DOHH2 (cell line): ENCODE results near the gene NFATC4.

Experiments used
- H3F3A ChIP-seq: fragments of 200-600 bp; sonication (generic), shearing (Covaris generic); 2 replicates; pipeline ENCODE4 v1.6.0; 2016; ENCODE audit warnings: antibody characterized with exemption, mild to moderate bottlenecking; ENCODE audit not compliant: control insufficient read depth, insufficient read depth
- H3K27ac ChIP-seq: fragments of 200-600 bp; sonication (generic); 2 replicates; pipeline ENCODE4 v1.5.1; 2014; ENCODE audit warnings: low read depth, mild to moderate bottlenecking, low read length, moderate library complexity
- H3K27me3 ChIP-seq: fragments of 200-600 bp; sonication (generic); 2 replicates; pipeline ENCODE4 v1.6.1; 2014; ENCODE audit warnings: mild to moderate bottlenecking, low read length, mixed read lengths; ENCODE audit not compliant: control insufficient read depth
- H3K36me3 ChIP-seq: fragments of 200-600 bp; sonication (generic); 2 replicates; pipeline ENCODE4 v1.6.1; 2014; ENCODE audit warnings: mild to moderate bottlenecking, low read length, moderate library complexity, mixed read lengths; ENCODE audit not compliant: control insufficient read depth
- H3K4me1 ChIP-seq: fragments of 200-600 bp; sonication (generic); 2 replicates; pipeline ENCODE4 v1.6.1; 2014; ENCODE audit warnings: mild to moderate bottlenecking, low read length, mixed read lengths; ENCODE audit not compliant: control insufficient read depth
- H3K4me2 ChIP-seq: fragments of 200-600 bp; sonication (generic); 2 replicates; pipeline ENCODE4 v1.6.0; 2014; ENCODE audit warnings: mild to moderate bottlenecking, low read length, moderate library complexity
- H3K4me3 ChIP-seq: fragments of 200-600 bp; sonication (generic); 2 replicates; pipeline ENCODE4 v1.5.1; 2014; ENCODE audit warnings: mild to moderate bottlenecking, low read length, mixed read lengths
- H3K79me2 ChIP-seq: fragments of 200-600 bp; sonication (generic); 2 replicates; pipeline ENCODE4 v1.6.1; 2014; ENCODE audit warnings: mild to moderate bottlenecking, low read length, mixed read lengths; ENCODE audit not compliant: control insufficient read depth
- H3K9me2 ChIP-seq: fragments of 200-600 bp; sonication (generic); replicated peaks from 2 replicates; pipeline ENCODE4 v1.6.1; 2014; ENCODE audit warnings: mild to moderate bottlenecking, low read length, mixed read lengths; ENCODE audit not compliant: control insufficient read depth
- H3K9me3 ChIP-seq: fragments of 200-600 bp; sonication (generic); 2 replicates; pipeline ENCODE4 v1.6.1; 2014; ENCODE audit warnings: antibody characterized with exemption, low read length, mixed read lengths; ENCODE audit not compliant: control insufficient read depth, insufficient read depth
- H4K20me1 ChIP-seq: fragments of 200-600 bp; sonication (generic); 2 replicates; pipeline ENCODE4 v1.6.0; 2014; ENCODE audit warnings: low read depth, mild to moderate bottlenecking, antibody characterized with exemption, low read length, moderate library complexity; ENCODE audit not compliant: control insufficient read depth, insufficient read depth
- EZH2phosphoT487 ChIP-seq: fragments of 200-600 bp; sonication (generic); IDR thresholded peaks from 2 replicates; pipeline ENCODE4 v1.6.1; 2017; ENCODE audit warnings: borderline replicate concordance, mild to moderate bottlenecking, antibody characterized with exemption, low read length, moderate library complexity, mixed read lengths
- TF ChIP-seq, protein P1 (sequence below): fragments of 200-600 bp; sonication (generic); IDR thresholded peaks from one replicate; pipeline ENCODE4 v1.5.1; 2014; ENCODE audit warnings: antibody characterized with exemption, mild to moderate bottlenecking, low read depth, low read length; ENCODE audit not compliant: poor library complexity, severe bottlenecking

The NFATC4 gene

DNA sequence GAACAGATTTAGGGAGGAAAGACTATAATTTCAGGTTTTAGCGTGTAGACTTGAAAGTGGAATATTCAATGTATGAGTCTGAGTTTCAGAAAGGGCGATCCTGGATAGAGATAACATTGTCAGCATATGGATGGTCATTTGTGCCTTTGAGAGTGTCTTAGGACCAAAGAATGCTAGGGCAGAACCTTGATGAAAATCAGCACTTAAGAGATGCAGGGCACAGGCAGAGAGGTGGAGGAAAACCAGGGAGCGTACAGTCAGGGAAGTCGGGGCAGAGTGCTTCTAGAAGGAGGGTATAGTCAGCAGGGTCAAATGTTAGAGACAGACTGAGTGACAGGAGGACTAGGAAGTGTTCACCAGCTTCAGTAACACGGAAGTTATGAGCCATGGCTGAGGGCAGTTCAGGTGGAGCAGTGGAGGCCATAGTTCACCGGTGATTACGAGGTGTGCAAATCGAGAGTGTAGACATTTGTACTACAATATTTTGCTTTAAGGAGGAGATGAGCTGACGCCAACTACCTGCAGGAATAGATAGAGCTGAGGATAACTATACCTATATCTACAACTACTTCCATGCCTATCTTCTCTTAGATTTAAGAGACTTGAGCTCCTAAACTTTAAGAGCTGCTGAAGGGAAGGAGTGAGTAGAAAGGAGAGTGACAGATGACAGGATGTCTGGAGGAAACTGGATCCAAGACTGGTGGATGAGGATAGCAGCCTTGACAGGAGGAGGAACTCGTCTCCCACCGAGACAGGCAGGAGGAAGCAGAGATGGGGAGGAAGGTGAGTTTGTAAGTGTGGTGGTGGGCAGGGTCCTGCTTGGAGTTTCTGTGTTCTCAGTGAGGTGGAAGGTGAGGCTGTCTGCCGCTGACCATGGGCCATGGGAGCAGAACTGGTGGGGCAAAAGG is 55.0 kb downstream of the NFATC4 start:
- TF ChIP-seq, protein P1, sequence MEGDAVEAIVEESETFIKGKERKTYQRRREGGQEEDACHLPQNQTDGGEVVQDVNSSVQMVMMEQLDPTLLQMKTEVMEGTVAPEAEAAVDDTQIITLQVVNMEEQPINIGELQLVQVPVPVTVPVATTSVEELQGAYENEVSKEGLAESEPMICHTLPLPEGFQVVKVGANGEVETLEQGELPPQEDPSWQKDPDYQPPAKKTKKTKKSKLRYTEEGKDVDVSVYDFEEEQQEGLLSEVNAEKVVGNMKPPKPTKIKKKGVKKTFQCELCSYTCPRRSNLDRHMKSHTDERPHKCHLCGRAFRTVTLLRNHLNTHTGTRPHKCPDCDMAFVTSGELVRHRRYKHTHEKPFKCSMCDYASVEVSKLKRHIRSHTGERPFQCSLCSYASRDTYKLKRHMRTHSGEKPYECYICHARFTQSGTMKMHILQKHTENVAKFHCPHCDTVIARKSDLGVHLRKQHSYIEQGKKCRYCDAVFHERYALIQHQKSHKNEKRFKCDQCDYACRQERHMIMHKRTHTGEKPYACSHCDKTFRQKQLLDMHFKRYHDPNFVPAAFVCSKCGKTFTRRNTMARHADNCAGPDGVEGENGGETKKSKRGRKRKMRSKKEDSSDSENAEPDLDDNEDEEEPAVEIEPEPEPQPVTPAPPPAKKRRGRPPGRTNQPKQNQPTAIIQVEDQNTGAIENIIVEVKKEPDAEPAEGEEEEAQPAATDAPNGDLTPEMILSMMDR = no peak
- no peak for TF ChIP-seq EZH2phosphoT487
- no peak overlapping the region for H3K4me2 ChIP-seq
- no peak overlapping the region for H3K4me3 ChIP-seq
- no peaks in the 10 kb centered on the region for H3K36me3 ChIP-seq
- peaks cover 31% of the 10 kb centered on the region for H3K4me1 ChIP-seq
- no peaks in the 10 kb centered on the region for H3K79me2 ChIP-seq
- H3K9me3 ChIP-seq = no peaks in the 10 kb centered on the region
- 0 out of 2 replicates have a peak, but pooled peaks cover 2% of the 10 kb centered on the region for H3K27me3 ChIP-seq
- H4K20me1 ChIP-seq = no peaks in the 10 kb centered on the region
- H3K9me2 ChIP-seq = no peaks in the 10 kb centered on the region
- H3F3A ChIP-seq = no peaks in the 10 kb centered on the region
- H3K27ac ChIP-seq = no peak overlapping the region

DNA sequence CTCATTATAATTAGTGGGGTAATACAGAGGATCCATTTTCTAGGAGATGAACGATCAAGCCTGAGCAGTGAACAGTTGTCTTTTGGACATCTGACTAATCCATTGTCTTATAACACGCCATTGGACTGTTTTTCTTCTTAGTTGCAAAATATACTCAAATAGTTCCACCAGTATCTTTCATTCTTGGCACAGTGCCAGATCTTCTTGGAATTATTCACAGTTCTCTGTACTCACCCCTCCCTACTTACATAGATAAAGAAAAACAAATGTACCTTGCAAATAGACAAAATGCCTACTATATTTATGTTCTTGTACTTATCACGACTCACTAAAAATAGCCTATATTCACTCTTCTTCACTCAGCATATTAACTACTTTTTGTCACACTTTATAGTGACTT is 57.7 kb downstream of the NFATC4 start:
- Histone ChIP-seq H3K27me3 (no peaks in the 10 kb centered on the region), H3F3A (no peaks in the 10 kb centered on the region), H3K27ac (no peak overlapping the region), H3K4me3 (no peak overlapping the region), H3K36me3 (no peaks in the 10 kb centered on the region), H4K20me1 (no peaks in the 10 kb centered on the region), H3K4me1 (peaks cover 42% of the 10 kb centered on the region), H3K4me2 (peak overlapping the region; percentile 23), H3K9me3 (no peaks in the 10 kb centered on the region), H3K79me2 (peaks cover 7% of the 10 kb centered on the region), H3K9me2 (no peaks in the 10 kb centered on the region)
- TF ChIP-seq EZH2phosphoT487 = no peak
- TF ChIP-seq, protein P1 = no peak

DNA sequence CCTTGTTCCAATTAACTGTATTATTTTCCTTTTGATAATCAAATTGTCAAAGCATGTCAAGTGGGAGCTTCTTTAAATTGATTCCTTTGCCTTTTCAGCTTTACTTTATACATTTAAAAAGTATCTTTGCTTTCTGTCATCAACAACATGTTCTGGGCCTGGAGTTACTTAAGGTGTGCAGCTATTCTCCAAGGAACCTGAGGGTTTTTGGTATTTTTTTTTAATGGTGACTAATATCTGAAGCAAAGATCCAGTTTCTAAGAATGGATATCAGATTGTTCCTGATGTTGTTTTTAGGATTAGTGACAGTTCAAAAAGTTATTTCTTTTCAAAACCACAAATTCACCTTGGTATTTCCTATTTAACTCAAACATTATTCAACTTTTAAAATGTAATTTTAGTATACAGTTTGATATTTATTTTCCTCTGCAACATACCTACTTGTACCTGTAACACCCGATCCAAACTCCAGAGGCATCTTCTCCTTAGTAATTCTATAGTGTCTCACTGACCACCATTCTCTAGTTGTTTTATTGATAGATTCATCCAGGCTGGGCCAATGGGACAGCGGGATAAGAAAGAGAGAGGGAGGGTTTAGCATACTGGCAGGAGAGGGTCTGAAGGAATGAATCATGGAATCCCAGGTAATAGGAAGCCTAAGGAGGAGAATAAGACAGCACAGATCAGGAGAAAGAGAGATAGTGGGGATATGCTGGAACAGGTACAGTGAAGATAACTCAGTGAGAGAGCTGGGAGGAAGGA is 58.3 kb downstream of the NFATC4 start:
- TF ChIP-seq, protein P1 = no peak
- no peak for TF ChIP-seq EZH2phosphoT487

More for the DNA sequence above, 58.3 kb downstream of the NFATC4 start:
- Histone ChIP-seq H3K27me3 (no peaks in the 10 kb centered on the region), H3K9me2 (no peaks in the 10 kb centered on the region), H3K4me3 (no peak overlapping the region), H3K4me2 (peak overlapping the region; percentile 23), H3K4me1 (peaks cover 48% of the 10 kb centered on the region), H3F3A (no peaks in the 10 kb centered on the region), H3K79me2 (peaks cover 13% of the 10 kb centered on the region), H4K20me1 (peaks cover 1% of the 10 kb centered on the region; the same call in 1 of the 2 replicates), H3K36me3 (peaks cover 4% of the 10 kb centered on the region), H3K27ac (no peak overlapping the region), H3K9me3 (no peaks in the 10 kb centered on the region)
